Measurements from ENCODE around the gene PDILT. TPM values are rescaled to one million over a fixed set of nuclear protein-coding genes. Genes with fewer than 3 reads are reported as not detected.

PDILT gene
- total RNA-seq, 1 experiment from 2014 or later = not detected

- Mint-ChIP-seq H3K9me3 (no peaks in the 10 kb centered on the region), H3K27me3 (ENCODE audit: low read depth) (no peaks in the 10 kb centered on the region), H3K36me3 (no peaks in the 10 kb centered on the region), H3K4me3 (no peak within 1 kb of the TSS), H3K4me1 (peaks cover 5% of the 10 kb centered on the region; the same call in 1 of the 2 replicates), H3K27ac (no peak within 1 kb of the TSS)
- ChIA-PET POLR2A (no interaction called here), CTCF (no interaction called here)
- DNase-seq (ENCODE audit: low spot score) (peak; percentile 25), ATAC-seq (peak; percentile 71)
- TF ChIP-seq ATF1 (CRISPR knock-in tag; IDR thresholded peaks at IDR 0.05) = no peak
- no peak for TF ChIP-seq NR1H2 (CRISPR knock-in tag; IDR thresholded peaks at IDR 0.05)
- no peak for TF ChIP-seq ZBTB43 (CRISPR knock-in tag; IDR thresholded peaks at IDR 0.05)
These were observed 77.0 kb downstream of the PDILT start, which contains the start of gene GP2 for GRCh38 chr16:20327444-20328041. Gene GP2 (minus strand): TSS chr16:20327513. CDS start chr16:20326431, 1,082 bp downstream.

GRCh38 chr16:20326321-20326720 lies 78.2 kb downstream of the PDILT start:
- CTCF ChIA-PET = interaction anchor here (0.7 to 1.2 kb wide), 2 partner anchors 24 to 419 kb away, joined by 3 read pairs; no protein-coding TSS in a partner anchor
- Mint-ChIP-seq H3K4me3 (no peak overlapping the region), H3K4me1 (peaks cover 5% of the 10 kb centered on the region; the same call in 1 of the 2 replicates), H3K27me3 (ENCODE audit: low read depth) (no peaks in the 10 kb centered on the region), H3K9me3 (no peaks in the 10 kb centered on the region), H3K36me3 (no peaks in the 10 kb centered on the region), H3K27ac (no peak overlapping the region)
- TF ChIP-seq MXD4 (CRISPR knock-in tag; IDR thresholded peaks at IDR 0.05; ENCODE audit: borderline replicate concordance) (no peak), ZNF512 (CRISPR knock-in tag; IDR thresholded peaks at IDR 0.05; ENCODE audit: borderline replicate concordance) (no peak), NR3C1 (CRISPR knock-in tag; conservative IDR thresholded peaks at IDR 0.05; ENCODE audit: low read depth) (no peak), ZNF121 (CRISPR knock-in tag; IDR thresholded peaks at IDR 0.05) (no peak), NFATC4 (CRISPR knock-in tag; IDR thresholded peaks at IDR 0.05) (no peak), CBFB (CRISPR knock-in tag; IDR thresholded peaks at IDR 0.05; ENCODE audit: low read depth) (no peak), SP1 (CRISPR knock-in tag; conservative IDR thresholded peaks at IDR 0.05) (no peak), PRRX2 (CRISPR knock-in tag; IDR thresholded peaks at IDR 0.05) (no peak), SMAD3 (CRISPR knock-in tag; IDR thresholded peaks at IDR 0.05; ENCODE audit: borderline replicate concordance) (no peak), ZNF317 (CRISPR knock-in tag; IDR thresholded peaks at IDR 0.05; ENCODE audit: borderline replicate concordance, low read depth) (no peak), CREM (CRISPR knock-in tag; IDR thresholded peaks at IDR 0.05) (no peak)
- ATAC-seq (no peak), DNase-seq (ENCODE audit: low spot score) (no peak)
- POLR2A ChIA-PET = no interaction called here

GRCh38 chr16:20325005-20325404 lies 79.5 kb downstream of the PDILT start:
- Mint-ChIP-seq H3K4me3 (no peak overlapping the region), H3K27me3 (ENCODE audit: low read depth) (no peaks in the 10 kb centered on the region), H3K27ac (no peak overlapping the region), H3K36me3 (no peaks in the 10 kb centered on the region), H3K9me3 (no peaks in the 10 kb centered on the region), H3K4me1 (peaks cover 5% of the 10 kb centered on the region; the same call in 1 of the 2 replicates)
- DNase-seq (ENCODE audit: low spot score) = no peak
- ATAC-seq = no peak
- TF ChIP-seq CBFB (CRISPR knock-in tag; IDR thresholded peaks at IDR 0.05; ENCODE audit: low read depth) (no peak), IRF2 (CRISPR knock-in tag; IDR thresholded peaks at IDR 0.05; ENCODE audit: borderline replicate concordance, low read depth) (no peak), RORB (CRISPR knock-in tag; IDR thresholded peaks at IDR 0.05) (no peak), SMAD3 (CRISPR knock-in tag; IDR thresholded peaks at IDR 0.05; ENCODE audit: borderline replicate concordance) (no peak), NR1H2 (CRISPR knock-in tag; IDR thresholded peaks at IDR 0.05) (no peak), ATF1 (CRISPR knock-in tag; IDR thresholded peaks at IDR 0.05) (no peak)
- CTCF ChIA-PET = no interaction called here
- POLR2A ChIA-PET = no interaction called here

DNA sequence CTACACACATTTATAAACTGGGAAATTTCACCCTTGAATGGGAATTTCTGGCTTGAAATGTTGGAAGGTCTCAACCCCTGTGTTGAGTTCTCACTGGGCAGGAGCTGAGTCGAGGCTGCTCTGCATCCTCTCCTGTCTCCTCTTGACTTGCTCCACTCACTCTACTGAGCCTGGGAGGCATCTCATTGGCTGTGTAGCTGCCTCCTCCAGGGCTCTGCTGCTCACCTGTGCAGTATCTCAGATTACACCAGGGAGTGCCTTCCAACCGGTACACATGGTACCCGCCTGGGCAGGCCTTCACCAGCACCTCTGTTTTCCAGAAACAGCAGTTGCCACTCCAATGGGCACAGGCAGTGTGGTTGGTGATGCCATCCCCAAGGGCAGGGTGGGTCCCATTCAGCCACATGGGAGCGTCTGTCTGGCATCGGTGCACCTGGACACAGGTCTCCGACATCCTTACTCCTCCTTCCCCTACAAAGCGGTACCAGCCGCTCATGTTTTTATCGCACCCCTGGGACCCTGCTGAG lies 80.9 kb downstream of the PDILT start:
- CTCF ChIA-PET = interaction anchor here (0.8 to 1.6 kb wide), 3 partner anchors 60 to 740 kb away, joined by 3 to 9 read pairs (median 3); no protein-coding TSS in a partner anchor

More for the DNA sequence above, 80.9 kb downstream of the PDILT start:
- H3K27me3 Mint-ChIP-seq (ENCODE audit: low read depth) = no peaks in the 10 kb centered on the region
- TF ChIP-seq ZNF532 (CRISPR knock-in tag; IDR thresholded peaks at IDR 0.05; ENCODE audit: borderline replicate concordance) = no peak
- TF ChIP-seq JUN (CRISPR knock-in tag; IDR thresholded peaks at IDR 0.05) = no peak
- TF ChIP-seq, protein P1, sequence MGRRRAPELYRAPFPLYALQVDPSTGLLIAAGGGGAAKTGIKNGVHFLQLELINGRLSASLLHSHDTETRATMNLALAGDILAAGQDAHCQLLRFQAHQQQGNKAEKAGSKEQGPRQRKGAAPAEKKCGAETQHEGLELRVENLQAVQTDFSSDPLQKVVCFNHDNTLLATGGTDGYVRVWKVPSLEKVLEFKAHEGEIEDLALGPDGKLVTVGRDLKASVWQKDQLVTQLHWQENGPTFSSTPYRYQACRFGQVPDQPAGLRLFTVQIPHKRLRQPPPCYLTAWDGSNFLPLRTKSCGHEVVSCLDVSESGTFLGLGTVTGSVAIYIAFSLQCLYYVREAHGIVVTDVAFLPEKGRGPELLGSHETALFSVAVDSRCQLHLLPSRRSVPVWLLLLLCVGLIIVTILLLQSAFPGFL (CRISPR knock-in tag; IDR thresholded peaks at IDR 0.05; ENCODE audit: borderline replicate concordance) = no peak
- H3K4me3 Mint-ChIP-seq = no peak overlapping the region
- H3K36me3 Mint-ChIP-seq = no peaks in the 10 kb centered on the region
- DNase-seq (ENCODE audit: low spot score) = peak; percentile 20
- ATAC-seq = peak; percentile 80
- POLR2A ChIA-PET = no interaction called here
- no peaks in the 10 kb centered on the region for H3K9me3 Mint-ChIP-seq
- H3K4me1 Mint-ChIP-seq = peaks cover 5% of the 10 kb centered on the region; the same call in 1 of the 2 replicates
- no peak overlapping the region for H3K27ac Mint-ChIP-seq
